GM18870 (cell line): ENCODE data around the gene KCNK10.

Experiments used
- ATAC-seq: cut with Tn5 transposase; IDR thresholded peaks from one replicate; pipeline ENCODE4 v1.9.1; 2021; ENCODE audit warnings: moderate library complexity; ENCODE audit not compliant: unreplicated experiment

Gene KCNK10

GRCh38 chr14:88321692-88322503 lies 1.2 kb downstream of the KCNK10 start:
- ATAC-seq, result no peak

GRCh38 chr14:88318406-88318805 lies 4.7 kb downstream of the KCNK10 start:
- ATAC-seq, result no peak

- ATAC-seq, result no peak
Measured at GRCh38 chr14:88316521-88316920, 6.5 kb downstream of the KCNK10 start.

GRCh38 chr14:88312257-88312656 lies 10.8 kb downstream of the KCNK10 start:
- ATAC-seq, result no peak

GRCh38 chr14:88311780-88312179 lies 11.3 kb downstream of the KCNK10 start:
- no peak for ATAC-seq

GRCh38 chr14:88310449-88310848 lies 12.6 kb downstream of the KCNK10 start:
- ATAC-seq, result no peak

GRCh38 chr14:88310021-88310420 lies 13.0 kb downstream of the KCNK10 start:
- ATAC-seq, result no peak

GRCh38 chr14:88305528-88306322 lies 17.3 kb downstream of the KCNK10 start:
- ATAC-seq, result no peak

- no peak for ATAC-seq
Measured at GRCh38 chr14:88303041-88303440, 20.0 kb downstream of the KCNK10 start.

- no peak for ATAC-seq
Measured at GRCh38 chr14:88301381-88301780, 21.7 kb downstream of the KCNK10 start.

GRCh38 chr14:88300817-88301216 lies 22.3 kb downstream of the KCNK10 start:
- no peak for ATAC-seq

GRCh38 chr14:88299865-88300530 lies 23.1 kb downstream of the KCNK10 start:
- ATAC-seq, result no peak

GRCh38 chr14:88297306-88297705 lies 25.8 kb downstream of the KCNK10 start:
- no peak for ATAC-seq

GRCh38 chr14:88296351-88296750 lies 26.7 kb downstream of the KCNK10 start:
- no peak for ATAC-seq

GRCh38 chr14:88289996-88290395 lies 33.1 kb downstream of the KCNK10 start:
- ATAC-seq, result no peak

- no peak for ATAC-seq
Measured at GRCh38 chr14:88289234-88289633, 33.8 kb downstream of the KCNK10 start.

GRCh38 chr14:88286309-88286708 lies 36.8 kb downstream of the KCNK10 start:
- ATAC-seq, result no peak

GRCh38 chr14:88281447-88281846 lies 41.6 kb downstream of the KCNK10 start:
- no peak for ATAC-seq

GRCh38 chr14:88276923-88277596 lies 46.0 kb downstream of the KCNK10 start:
- no peak for ATAC-seq

GRCh38 chr14:88272390-88273269 lies 50.4 kb downstream of the KCNK10 start:
- no peak for ATAC-seq
